ENCODE measurements around the gene TSPYL6.

- TF ChIP-seq MAFK (IDR thresholded peaks at IDR 0.05; ENCODE audit: low read depth, low read length) = no peak
- TF ChIP-seq CTCF (conservative IDR thresholded peaks at IDR 0.05; ENCODE audit: low read depth, low read length) = no peak
- no peak for TF ChIP-seq POLR2A (IDR thresholded peaks at IDR 0.05; ENCODE audit: low read depth, low read length)
- no peak for TF ChIP-seq RFX5 (IDR thresholded peaks at IDR 0.05; ENCODE audit: low read depth, low read length)
- TF ChIP-seq BHLHE40 (IDR thresholded peaks at IDR 0.05; ENCODE audit: low read depth, low read length) = no peak
- no peak for TF ChIP-seq RAD21 (IDR thresholded peaks at IDR 0.05; ENCODE audit: low read length)
- no peak for TF ChIP-seq MXI1 (IDR thresholded peaks at IDR 0.05; ENCODE audit: borderline replicate concordance, low read depth, low read length)
- no peak for TF ChIP-seq MAZ (IDR thresholded peaks at IDR 0.05; ENCODE audit: borderline replicate concordance, low read depth, low read length)
- TF ChIP-seq ELK1 (IDR thresholded peaks at IDR 0.05; ENCODE audit: borderline replicate concordance, low read depth, low read length) = no peak
- TF ChIP-seq CHD1 (IDR thresholded peaks at IDR 0.05; ENCODE audit: low read depth, low read length) = no peak
- no peak for TF ChIP-seq USF2 (IDR thresholded peaks at IDR 0.05; ENCODE audit: low read depth, low read length)
These were observed at the start of gene TSPYL6 for GRCh38 chr2:54256091-54256694.

Measured in IMR-90 (cell line).